Adrenal gland (tissue), 5 donors: ENCODE data around the gene LFNG.

Source experiments
- POLR2A ChIP-seq, 2 donors: fragments of 450-650 bp; IDR thresholded peaks; one replicate each; pipeline ENCODE4 v1.6.1; 2017; ENCODE audit warnings: antibody characterized with exemption in 2 of 2, mild to moderate bottlenecking in 2 of 2, moderate library complexity in 1 of 2
- TF ChIP-seq, protein P1 (sequence below), 6 experiments: fragments of 450-650 bp in 4 of 6; fragments of 200-600 bp in 2 of 6; sonication (generic) in 1 of 6; IDR thresholded peaks; 1 replicate in 5 of 6; 2 replicates in 1 of 6; pipeline versions ENCODE4 v1.5.1 to v1.8.0; 2016 to 2021; ENCODE audit warnings: antibody characterized with exemption in 6 of 6, mild to moderate bottlenecking in 2 of 6, moderate library complexity in 1 of 6
- donor health status: DM: no; HTN: no; CAD: no.

DNA sequence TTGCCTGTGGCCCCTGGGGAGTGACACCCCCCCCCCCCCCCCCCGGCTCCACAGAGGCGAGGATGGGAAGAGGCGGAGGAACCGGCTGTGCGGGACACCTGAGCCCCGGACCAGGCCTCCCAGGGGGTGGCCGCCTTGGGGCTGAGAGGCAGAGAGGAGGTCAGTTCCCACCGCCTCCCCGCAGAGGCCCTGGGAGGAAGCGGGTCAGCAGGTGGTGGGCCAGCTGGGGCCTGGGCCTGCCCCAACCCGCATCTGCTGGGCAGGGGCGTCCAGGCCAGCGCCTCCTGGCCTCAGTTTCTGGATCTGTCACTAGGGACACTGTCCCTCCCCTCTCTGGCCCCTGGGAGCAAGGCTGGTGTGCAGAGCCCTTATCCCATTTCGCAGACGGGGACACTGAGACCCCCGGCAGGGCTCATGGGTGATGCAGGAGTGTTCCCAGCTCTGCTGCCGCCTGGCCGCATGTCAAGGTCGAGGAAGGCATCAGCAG, 14.6 kb upstream of the LFNG start:
- TF ChIP-seq POLR2A (IDR thresholded peaks at IDR 0.05): no peak
- TF ChIP-seq, protein P1, sequence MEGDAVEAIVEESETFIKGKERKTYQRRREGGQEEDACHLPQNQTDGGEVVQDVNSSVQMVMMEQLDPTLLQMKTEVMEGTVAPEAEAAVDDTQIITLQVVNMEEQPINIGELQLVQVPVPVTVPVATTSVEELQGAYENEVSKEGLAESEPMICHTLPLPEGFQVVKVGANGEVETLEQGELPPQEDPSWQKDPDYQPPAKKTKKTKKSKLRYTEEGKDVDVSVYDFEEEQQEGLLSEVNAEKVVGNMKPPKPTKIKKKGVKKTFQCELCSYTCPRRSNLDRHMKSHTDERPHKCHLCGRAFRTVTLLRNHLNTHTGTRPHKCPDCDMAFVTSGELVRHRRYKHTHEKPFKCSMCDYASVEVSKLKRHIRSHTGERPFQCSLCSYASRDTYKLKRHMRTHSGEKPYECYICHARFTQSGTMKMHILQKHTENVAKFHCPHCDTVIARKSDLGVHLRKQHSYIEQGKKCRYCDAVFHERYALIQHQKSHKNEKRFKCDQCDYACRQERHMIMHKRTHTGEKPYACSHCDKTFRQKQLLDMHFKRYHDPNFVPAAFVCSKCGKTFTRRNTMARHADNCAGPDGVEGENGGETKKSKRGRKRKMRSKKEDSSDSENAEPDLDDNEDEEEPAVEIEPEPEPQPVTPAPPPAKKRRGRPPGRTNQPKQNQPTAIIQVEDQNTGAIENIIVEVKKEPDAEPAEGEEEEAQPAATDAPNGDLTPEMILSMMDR (IDR thresholded peaks at IDR 0.05): no peak
